Astrocyte of the cerebellum (primary cell): Measurements from ENCODE around the gene GNB1L.

Experiments
- DNase-seq: peaks from one replicate; pipeline ENCODE4 v3.0.0-alpha.2; 2011; ENCODE audit warnings: low read depth
- H3K4me3 ChIP-seq: 2 replicates; pipeline ENCODE4 v1.5.1; 2011; ENCODE audit warnings: mild to moderate bottlenecking, low read depth, low read length, moderate library complexity
- in situ Hi-C: cut with HindIII; loops from 2 replicates; pipeline ENCODE4 v1.10.0; 2017; ENCODE audit warnings: low sequenced_read_pairs
- TF ChIP-seq, protein P1 (sequence below): IDR thresholded peaks from 2 replicates; pipeline ENCODE4 v1.5.1; 2012; ENCODE audit warnings: low read length, low read depth, moderate library complexity, mild to moderate bottlenecking; ENCODE audit errors: missing control alignments

The GNB1L gene

DNA sequence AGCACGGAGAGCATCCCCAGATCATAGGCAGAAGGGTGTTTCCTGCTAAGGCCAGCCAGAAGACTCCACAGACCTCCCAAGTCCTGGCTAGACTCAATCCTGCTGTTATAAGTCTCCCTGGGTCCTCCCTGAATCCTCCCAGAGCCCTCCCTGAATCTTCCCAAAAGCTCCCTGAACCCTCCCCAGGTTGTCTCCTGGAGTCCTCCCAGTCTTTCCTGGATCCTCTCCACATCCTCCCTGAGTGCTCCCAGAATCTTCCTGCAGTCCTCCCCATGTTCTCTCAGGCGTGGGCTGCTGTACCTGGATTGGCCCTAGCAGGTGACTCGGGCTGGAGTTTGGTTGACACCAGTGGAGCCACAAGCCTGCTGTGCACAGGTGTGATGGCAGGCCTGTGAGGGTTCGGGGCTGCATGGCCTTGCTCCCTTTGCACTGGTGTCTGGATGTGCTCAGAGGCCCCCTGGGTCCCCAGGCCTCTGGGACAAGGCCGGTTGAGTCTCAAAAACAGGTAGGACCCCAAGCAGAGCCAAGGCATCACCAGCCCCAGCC, 119.8 kb downstream of the GNB1L start:
- in situ Hi-C loops, result no loop called here
- TF ChIP-seq, protein P1, sequence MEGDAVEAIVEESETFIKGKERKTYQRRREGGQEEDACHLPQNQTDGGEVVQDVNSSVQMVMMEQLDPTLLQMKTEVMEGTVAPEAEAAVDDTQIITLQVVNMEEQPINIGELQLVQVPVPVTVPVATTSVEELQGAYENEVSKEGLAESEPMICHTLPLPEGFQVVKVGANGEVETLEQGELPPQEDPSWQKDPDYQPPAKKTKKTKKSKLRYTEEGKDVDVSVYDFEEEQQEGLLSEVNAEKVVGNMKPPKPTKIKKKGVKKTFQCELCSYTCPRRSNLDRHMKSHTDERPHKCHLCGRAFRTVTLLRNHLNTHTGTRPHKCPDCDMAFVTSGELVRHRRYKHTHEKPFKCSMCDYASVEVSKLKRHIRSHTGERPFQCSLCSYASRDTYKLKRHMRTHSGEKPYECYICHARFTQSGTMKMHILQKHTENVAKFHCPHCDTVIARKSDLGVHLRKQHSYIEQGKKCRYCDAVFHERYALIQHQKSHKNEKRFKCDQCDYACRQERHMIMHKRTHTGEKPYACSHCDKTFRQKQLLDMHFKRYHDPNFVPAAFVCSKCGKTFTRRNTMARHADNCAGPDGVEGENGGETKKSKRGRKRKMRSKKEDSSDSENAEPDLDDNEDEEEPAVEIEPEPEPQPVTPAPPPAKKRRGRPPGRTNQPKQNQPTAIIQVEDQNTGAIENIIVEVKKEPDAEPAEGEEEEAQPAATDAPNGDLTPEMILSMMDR, result no peak
- H3K4me3 ChIP-seq, result no peak overlapping the region
- DNase-seq, result no peak

- no peak overlapping the region for H3K4me3 ChIP-seq
- TF ChIP-seq, protein P1, result no peak
- DNase-seq, result no peak
- in situ Hi-C loops, result no loop called here
Measured at GRCh38 chr22:19734163-19734562, 120.5 kb downstream of the GNB1L start.

DNA sequence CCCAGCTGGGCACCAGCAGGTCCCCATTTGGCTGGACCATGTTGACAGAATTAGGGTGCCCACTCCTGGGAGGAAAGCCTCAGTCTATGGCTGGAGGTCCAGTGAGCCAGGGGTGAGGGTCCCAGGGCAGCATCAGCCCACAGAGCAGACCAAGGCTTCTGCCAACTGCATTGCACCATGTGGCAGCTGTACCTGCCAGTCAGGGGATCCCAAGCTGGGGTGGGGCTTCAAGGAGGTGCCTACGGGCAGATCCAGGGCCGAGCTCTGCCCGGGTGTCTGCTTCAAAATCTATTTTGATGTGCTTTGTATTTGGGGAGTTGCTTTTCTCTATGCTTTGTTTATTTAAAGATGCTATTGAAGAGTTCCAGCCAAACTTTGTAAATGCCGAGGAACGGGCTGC, 120.9 kb downstream of the GNB1L start:
- TF ChIP-seq, protein P1, result no peak
- in situ Hi-C loops, result no loop called here
- DNase-seq, result no peak
- no peak overlapping the region for H3K4me3 ChIP-seq
